Activated B cell treated with CpG ODN at 0.5 μM for 24 hours (primary cell): ENCODE measurements around the gene GOLGA3. TPM values are rescaled to one million over a fixed set of nuclear protein-coding genes. Genes with fewer than 3 reads are reported as not detected.

Source experiments
- ATAC-seq: fragments of 200-7000 bp; cut with Tn5 transposase; one replicate; pipeline ENCODE4 v1.10.0; 2021; ENCODE audit warnings: low read depth, mild to moderate bottlenecking, moderate library complexity
- CTCF ChIA-PET: fragments of 350-600 bp; sonication (Branson Sonifier 250); formaldehyde crosslinking; loops from one replicate; lab custom pipeline; 2021; ENCODE audit warnings: antibody characterized with exemption; lab: Charles Lee
- POLR2A ChIA-PET: fragments of 350-600 bp; sonication (Branson Sonifier 250); formaldehyde crosslinking; loops from one replicate; lab custom pipeline; 2021; ENCODE audit warnings: antibody characterized with exemption; lab: Charles Lee
- DNase-seq: peaks from one replicate; pipeline ENCODE4 v3.0.0; 2022
- H3K27ac Mint-ChIP-seq: one replicate; pipeline ENCODE4 v1.8.0; 2020; ENCODE audit warnings: mixed read lengths
- H3K27me3 Mint-ChIP-seq: one replicate; pipeline ENCODE4 v1.8.0; 2021; ENCODE audit warnings: mixed read lengths
- H3K36me3 Mint-ChIP-seq: one replicate; pipeline ENCODE4 v1.8.0; 2021; ENCODE audit warnings: low read depth, mixed read lengths
- H3K4me1 Mint-ChIP-seq: one replicate; pipeline ENCODE4 v1.8.0; 2021; ENCODE audit warnings: mixed read lengths
- H3K4me3 Mint-ChIP-seq: one replicate; pipeline ENCODE4 v1.8.0; 2020; ENCODE audit warnings: mild to moderate bottlenecking, mixed read lengths
- H3K9me3 Mint-ChIP-seq: one replicate; pipeline ENCODE4 v1.8.0; 2020; ENCODE audit warnings: mixed read lengths
- intact Hi-C: fragments of 100-400 bp; cut with micrococcal nuclease; formaldehyde crosslinking; loops from one replicate; pipeline ENCODE4 v1.15.1; 2024
- total RNA-seq: library from RNA; stranded (reverse); gene quantifications from 2 replicates; pipeline ENCODE4 v1.2.3, GENCODE V29; 2022
- TF ChIP-seq, protein P1 (sequence below): fragments of 200-600 bp; IDR thresholded peaks from one replicate; pipeline ENCODE4 v1.8.0; 2022; ENCODE audit warnings: antibody characterized with exemption, mild to moderate bottlenecking

Gene GOLGA3
- total RNA-seq, 1 donor from 2014 or later = 52.4 TPM

DNA sequence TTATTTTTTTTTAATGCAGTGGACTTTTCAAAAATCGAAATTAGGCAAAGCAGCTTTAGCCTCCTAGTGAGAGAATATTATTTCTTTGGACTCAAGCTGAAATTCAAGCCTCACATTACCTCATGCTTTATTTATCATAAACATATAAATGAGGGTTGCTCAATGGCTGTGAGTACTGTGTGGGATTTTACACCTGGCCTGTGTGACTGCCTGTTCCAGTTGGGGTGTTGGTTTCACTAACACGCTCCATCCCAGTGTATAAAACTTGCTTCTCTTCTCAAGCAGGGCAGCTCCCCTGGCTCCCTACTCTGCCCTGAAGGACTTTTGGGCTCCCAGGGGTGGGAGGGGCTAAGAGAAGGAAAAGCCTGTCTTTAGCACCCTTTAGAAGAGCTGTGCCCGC, 82.1 kb downstream of the GOLGA3 start:
- H3K27ac Mint-ChIP-seq = no peak overlapping the region

DNA sequence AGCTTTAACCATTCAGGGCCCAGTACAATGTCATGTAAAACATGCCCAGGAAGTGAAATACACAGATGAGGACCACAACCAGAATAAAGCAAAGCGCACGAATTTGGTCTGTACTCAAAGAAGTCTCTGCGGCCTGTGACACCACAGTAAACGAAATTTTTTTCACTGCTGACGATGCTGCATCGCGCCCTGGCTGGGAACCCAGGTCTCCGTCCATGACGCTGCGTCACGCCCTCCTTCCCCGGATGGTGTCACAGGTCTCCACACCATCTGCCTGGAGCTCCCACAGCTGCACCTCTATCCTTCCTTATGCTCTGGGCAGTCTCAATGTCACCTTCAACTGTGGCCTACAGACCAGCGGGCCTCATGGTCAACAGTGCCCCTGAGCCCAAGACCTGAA, 84.8 kb downstream of the GOLGA3 start:
- ChIA-PET POLR2A (no interaction called here), CTCF (no interaction called here)
- Mint-ChIP-seq H3K27ac (no peak overlapping the region), H3K27me3 (no peaks in the 10 kb centered on the region), H3K4me3 (no peak overlapping the region), H3K9me3 (no peaks in the 10 kb centered on the region), H3K4me1 (peaks cover 15% of the 10 kb centered on the region), H3K36me3 (peaks cover 98% of the 10 kb centered on the region)
- TF ChIP-seq, protein P1, sequence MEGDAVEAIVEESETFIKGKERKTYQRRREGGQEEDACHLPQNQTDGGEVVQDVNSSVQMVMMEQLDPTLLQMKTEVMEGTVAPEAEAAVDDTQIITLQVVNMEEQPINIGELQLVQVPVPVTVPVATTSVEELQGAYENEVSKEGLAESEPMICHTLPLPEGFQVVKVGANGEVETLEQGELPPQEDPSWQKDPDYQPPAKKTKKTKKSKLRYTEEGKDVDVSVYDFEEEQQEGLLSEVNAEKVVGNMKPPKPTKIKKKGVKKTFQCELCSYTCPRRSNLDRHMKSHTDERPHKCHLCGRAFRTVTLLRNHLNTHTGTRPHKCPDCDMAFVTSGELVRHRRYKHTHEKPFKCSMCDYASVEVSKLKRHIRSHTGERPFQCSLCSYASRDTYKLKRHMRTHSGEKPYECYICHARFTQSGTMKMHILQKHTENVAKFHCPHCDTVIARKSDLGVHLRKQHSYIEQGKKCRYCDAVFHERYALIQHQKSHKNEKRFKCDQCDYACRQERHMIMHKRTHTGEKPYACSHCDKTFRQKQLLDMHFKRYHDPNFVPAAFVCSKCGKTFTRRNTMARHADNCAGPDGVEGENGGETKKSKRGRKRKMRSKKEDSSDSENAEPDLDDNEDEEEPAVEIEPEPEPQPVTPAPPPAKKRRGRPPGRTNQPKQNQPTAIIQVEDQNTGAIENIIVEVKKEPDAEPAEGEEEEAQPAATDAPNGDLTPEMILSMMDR = no peak
- DNase-seq (no peak), ATAC-seq (no peak)
- intact Hi-C loops = no loop called here

More for the DNA sequence above, 82.1 kb downstream of the GOLGA3 start:
- DNase-seq (no peak), ATAC-seq (no peak)
- intact Hi-C loops = no loop called here
- no peaks in the 10 kb centered on the region for H3K27me3 Mint-ChIP-seq
- H3K4me1 Mint-ChIP-seq = peaks cover 14% of the 10 kb centered on the region
- H3K36me3 Mint-ChIP-seq = peaks cover 92% of the 10 kb centered on the region
- H3K4me3 Mint-ChIP-seq = no peak overlapping the region
- ChIA-PET CTCF (no interaction called here), POLR2A (no interaction called here)
- H3K9me3 Mint-ChIP-seq = no peaks in the 10 kb centered on the region
- TF ChIP-seq, protein P1 = no peak

DNA sequence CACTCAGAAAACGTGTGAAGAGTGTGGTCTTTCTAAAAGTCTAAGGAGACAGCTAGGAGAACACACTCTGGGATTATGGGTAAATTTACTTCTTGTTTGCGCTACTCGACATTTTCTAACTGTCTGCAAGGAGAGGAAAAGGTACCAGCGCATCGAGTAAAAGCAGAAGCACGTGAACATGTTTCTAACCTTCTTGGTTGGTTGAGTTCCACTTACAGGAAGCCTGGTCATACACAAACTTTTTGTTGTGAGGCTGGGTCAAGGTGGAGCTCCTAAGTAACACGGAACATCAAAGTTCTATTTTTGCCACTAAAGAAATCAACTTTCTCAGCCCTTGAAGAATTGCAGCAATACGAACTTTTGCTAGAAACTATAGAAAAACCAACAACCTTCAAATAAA, 87.0 kb downstream of the GOLGA3 start:
- Mint-ChIP-seq H3K27ac (peak overlapping the region; percentile 59), H3K36me3 (peaks cover 94% of the 10 kb centered on the region), H3K27me3 (no peaks in the 10 kb centered on the region), H3K4me1 (peaks cover 15% of the 10 kb centered on the region), H3K4me3 (no peak overlapping the region), H3K9me3 (no peaks in the 10 kb centered on the region)
- TF ChIP-seq, protein P1 = no peak
- ATAC-seq (no peak), DNase-seq (no peak)
- POLR2A ChIA-PET = no interaction called here
- intact Hi-C loops = no loop called here
- CTCF ChIA-PET = no interaction called here

DNA sequence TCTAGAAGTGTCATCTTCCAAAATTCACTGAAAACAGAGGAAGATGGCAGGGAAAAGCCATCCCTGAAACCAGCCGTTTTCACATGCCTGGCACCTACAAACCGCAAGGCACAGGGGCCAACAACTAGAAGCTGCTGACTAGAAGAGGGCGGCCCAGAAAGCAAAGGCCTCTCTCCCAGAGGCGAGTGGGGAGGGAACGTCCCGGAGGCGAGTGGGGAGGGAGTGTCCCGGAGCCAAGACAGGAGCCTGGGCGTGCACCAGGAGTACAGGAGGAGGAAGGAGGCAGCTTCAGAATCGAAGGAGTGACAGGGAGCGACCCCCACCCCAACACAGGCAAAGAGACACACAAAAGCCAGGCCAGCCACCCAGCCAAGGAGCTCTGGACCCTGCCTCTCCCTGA, 88.0 kb downstream of the GOLGA3 start:
- Mint-ChIP-seq H3K4me1 (peaks cover 15% of the 10 kb centered on the region), H3K36me3 (peaks cover 92% of the 10 kb centered on the region), H3K27me3 (no peaks in the 10 kb centered on the region), H3K4me3 (no peak overlapping the region), H3K9me3 (no peaks in the 10 kb centered on the region), H3K27ac (no peak overlapping the region)
- ATAC-seq = no peak
- ChIA-PET POLR2A (interaction anchor here (1.1 kb wide), 1 partner anchor 28 kb away, joined by 9 read pairs; no protein-coding TSS in a partner anchor), CTCF (no interaction called here)
- DNase-seq = no peak
- TF ChIP-seq, protein P1 = no peak
- intact Hi-C loops = no loop called here

DNA sequence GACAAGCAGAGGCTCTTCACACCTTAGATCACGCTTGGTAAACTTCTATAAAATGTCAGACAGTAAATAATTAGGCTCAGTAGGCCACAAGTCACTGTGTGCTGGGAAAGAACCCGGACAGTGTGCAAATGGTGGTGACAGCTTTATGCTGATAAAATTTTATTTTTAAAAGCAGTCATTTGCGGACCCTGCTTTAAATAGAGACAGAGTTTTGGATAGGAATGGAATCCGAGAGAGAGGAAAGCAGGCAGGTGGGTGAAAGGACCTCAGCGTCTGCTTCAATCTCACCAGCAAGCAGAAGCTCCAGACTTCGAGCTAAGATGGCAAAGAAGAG, 88.4 kb downstream of the GOLGA3 start:
- Mint-ChIP-seq H3K4me3 (no peak overlapping the region), H3K36me3 (peaks cover 92% of the 10 kb centered on the region), H3K27me3 (no peaks in the 10 kb centered on the region), H3K4me1 (peaks cover 15% of the 10 kb centered on the region), H3K9me3 (no peaks in the 10 kb centered on the region), H3K27ac (no peak overlapping the region)
- intact Hi-C loops = no loop called here
- DNase-seq (no peak), ATAC-seq (no peak)
- TF ChIP-seq, protein P1 = no peak
- POLR2A ChIA-PET = interaction anchor here (1.1 kb wide), 1 partner anchor 28 kb away, joined by 9 read pairs; no protein-coding TSS in a partner anchor
- CTCF ChIA-PET = no interaction called here
